22Rv1 (cell line): ENCODE measurements around the gene KCNK4.

Source experiments
- H3K27ac ChIP-seq: fragments of 450-650 bp; 2 replicates; pipeline ENCODE4 v1.5.1; 2017
- CTCF ChIP-seq: fragments of 450-650 bp; IDR thresholded peaks from 2 replicates; pipeline ENCODE4 v1.5.1; 2017; ENCODE audit warnings: mild to moderate bottlenecking
- ZFX ChIP-seq: fragments of 450-650 bp; IDR thresholded peaks from 2 replicates; pipeline ENCODE4 v1.6.1; 2017; ENCODE audit warnings: antibody characterized with exemption, borderline replicate concordance

Gene KCNK4

GRCh38 chr11:64296236-64296635 lies 5.1 kb downstream of the KCNK4 start:
- H3K27ac ChIP-seq = no peak overlapping the region
- TF ChIP-seq CTCF (no peak), ZFX (no peak)

DNA sequence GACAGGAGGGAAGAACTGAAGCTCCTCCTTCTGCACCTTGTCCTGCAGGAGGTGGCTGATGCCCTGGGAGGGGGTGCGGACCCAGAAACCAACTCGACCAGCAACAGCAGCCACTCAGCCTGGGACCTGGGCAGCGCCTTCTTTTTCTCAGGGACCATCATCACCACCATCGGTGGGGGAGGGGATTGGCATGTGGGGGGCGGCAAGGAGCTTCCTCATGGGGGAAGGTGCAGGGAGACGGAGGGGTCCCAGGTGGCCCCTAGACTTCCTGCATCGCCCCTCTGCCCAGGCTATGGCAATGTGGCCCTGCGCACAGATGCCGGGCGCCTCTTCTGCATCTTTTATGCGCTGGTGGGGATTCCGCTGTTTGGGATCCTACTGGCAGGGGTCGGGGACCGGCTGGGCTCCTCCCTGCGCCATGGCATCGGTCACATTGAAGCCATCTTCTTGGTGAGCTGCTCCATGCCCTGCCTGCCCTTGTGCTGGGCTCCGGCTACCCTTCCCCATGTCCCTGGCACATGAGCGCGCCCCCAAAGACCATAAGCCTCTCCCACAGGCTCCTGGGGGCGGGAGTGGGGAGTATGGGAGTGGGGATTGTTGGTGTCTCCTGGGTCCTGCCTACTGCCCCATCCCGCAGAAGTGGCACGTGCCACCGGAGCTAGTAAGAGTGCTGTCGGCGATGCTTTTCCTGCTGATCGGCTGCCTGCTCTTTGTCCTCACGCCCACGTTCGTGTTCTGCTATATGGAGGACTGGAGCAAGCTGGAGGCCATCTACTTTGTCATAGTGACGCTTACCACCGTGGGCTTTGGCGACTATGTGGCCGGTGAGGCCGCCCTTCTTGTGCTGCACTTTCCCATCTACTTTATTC lies 6.0 kb downstream of the KCNK4 start:
- no peak for TF ChIP-seq ZFX
- no peak for TF ChIP-seq CTCF
- no peak overlapping the region for H3K27ac ChIP-seq

- no peak for TF ChIP-seq CTCF
- TF ChIP-seq ZFX = no peak
- H3K27ac ChIP-seq = no peak overlapping the region
These were observed 6.7 kb downstream of the KCNK4 start for GRCh38 chr11:64297699-64298358.

DNA sequence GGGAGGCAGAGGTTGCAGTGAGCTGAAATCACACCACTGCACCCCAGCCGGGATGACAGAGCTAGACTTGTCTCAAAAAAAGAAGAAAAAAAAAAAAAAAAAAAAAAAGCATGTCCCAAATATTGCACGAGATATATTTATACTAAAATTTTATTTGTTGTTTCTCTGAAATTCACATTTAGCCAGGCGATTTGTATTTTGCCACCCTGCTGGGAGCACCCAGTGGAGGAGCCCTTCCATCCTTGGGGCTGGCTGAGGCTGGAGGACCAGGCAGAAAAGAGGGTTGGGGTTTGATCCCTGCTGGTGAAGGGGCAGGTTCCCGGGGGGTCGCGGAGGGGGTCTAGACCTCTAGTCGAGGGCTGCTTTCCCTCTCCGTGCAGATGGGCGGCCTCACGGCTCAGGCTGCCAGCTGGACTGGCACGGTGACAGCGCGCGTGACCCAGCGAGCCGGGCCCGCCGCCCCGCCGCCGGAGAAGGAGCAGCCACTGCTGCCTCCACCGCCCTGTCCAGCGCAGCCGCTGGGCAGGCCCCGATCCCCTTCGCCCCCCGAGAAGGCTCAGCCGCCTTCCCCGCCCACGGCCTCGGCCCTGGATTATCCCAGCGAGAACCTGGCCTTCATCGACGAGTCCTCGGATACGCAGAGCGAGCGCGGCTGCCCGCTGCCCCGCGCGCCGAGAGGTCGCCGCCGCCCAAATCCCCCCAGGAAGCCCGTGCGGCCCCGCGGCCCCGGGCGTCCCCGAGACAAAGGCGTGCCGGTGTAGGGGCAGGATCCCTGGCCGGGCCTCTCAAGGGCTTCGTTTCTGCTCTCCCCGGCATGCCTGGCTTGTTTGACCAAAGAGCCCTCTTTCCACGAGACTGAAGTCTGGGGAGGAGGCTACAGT lies 8.1 kb downstream of the KCNK4 start:
- H3K27ac ChIP-seq = no peak overlapping the region
- TF ChIP-seq CTCF = no peak
- no peak for TF ChIP-seq ZFX

- H3K27ac ChIP-seq = no peak within 1 kb of the TSS
- TF ChIP-seq CTCF (no peak), ZFX (no peak)
These were observed 8.9 kb downstream of the KCNK4 start, which contains the start of gene CATSPERZ for GRCh38 chr11:64299847-64300648. CATSPERZ (plus strand) TSS chr11:64300358; CDS start chr11:64300411, 53 bp downstream.
